GM13976 (cell line): ENCODE data around the gene AP2A2.

Experiments
- DNase-seq: peaks from one replicate; pipeline ENCODE4 v3.0.0; 2012; ENCODE audit warnings: low spot score
- in situ Hi-C: fragments of 300-500 bp; cut with MboI; formaldehyde crosslinking; loops from one replicate; pipeline ENCODE4 v1.12.0; 2022; ENCODE audit warnings: low sequenced_read_pairs, mixed read lengths, inconsistent platforms; ENCODE audit not compliant: unreplicated experiment
- TF ChIP-seq, protein P1 (sequence below): IDR thresholded peaks from 2 replicates; pipeline ENCODE4 v1.5.1; 2012; ENCODE audit warnings: borderline replicate concordance, mild to moderate bottlenecking; ENCODE audit not compliant: insufficient read depth; ENCODE audit errors: extremely low read depth, missing control alignments, control extremely low read depth

AP2A2 gene

DNA sequence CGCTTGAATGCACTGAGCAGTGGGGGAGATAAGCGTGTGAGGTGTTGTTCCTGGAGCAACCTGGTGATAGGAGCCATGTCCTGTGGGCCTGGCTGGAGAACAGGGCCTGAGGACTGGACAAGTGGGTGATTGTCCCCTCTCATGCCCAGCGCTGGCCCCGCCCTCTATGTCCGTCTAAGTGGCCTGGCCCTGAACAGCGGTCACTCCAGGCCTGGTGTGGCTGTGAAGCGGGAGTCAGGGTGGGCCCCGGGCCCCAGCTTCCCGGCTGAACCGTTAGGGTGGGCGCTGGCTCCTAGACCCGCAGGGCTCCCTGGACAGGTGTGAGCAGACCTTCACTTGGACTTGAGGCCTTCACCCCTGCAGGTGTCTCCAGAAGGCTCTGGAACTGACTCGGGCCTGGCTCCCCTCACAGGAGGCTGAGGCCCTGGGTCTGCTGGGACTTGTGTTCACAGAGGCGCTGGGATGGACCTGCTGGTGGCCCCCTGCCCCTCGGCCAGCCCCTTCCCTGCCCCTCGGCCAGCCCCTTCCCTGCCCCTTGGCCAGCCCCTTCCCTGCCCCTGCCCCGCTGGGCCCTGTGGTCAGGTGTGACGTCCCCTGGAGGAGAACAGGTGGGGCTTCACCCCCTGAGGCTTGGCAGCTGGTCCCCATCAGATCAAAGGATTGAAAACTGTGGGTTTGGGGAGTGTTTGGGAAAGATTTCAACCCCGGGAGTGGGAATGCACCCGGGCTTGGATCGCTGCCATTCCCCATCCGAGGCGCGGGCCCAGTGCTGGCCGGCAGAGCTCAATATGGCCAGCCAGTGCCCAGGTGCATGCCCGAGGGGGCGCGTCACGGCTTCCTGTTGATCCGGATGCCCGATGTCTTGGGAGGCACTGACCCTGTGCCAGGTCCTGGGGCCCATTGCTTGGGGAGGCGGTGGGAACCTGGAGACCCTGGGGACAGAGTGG lies 114.1 kb downstream of the AP2A2 start:
- no peak for DNase-seq
- TF ChIP-seq, protein P1, sequence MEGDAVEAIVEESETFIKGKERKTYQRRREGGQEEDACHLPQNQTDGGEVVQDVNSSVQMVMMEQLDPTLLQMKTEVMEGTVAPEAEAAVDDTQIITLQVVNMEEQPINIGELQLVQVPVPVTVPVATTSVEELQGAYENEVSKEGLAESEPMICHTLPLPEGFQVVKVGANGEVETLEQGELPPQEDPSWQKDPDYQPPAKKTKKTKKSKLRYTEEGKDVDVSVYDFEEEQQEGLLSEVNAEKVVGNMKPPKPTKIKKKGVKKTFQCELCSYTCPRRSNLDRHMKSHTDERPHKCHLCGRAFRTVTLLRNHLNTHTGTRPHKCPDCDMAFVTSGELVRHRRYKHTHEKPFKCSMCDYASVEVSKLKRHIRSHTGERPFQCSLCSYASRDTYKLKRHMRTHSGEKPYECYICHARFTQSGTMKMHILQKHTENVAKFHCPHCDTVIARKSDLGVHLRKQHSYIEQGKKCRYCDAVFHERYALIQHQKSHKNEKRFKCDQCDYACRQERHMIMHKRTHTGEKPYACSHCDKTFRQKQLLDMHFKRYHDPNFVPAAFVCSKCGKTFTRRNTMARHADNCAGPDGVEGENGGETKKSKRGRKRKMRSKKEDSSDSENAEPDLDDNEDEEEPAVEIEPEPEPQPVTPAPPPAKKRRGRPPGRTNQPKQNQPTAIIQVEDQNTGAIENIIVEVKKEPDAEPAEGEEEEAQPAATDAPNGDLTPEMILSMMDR = no peak
- in situ Hi-C loops = loop anchor here (25.0 kb wide), 1 partner anchor 98 kb away; no protein-coding TSS in a partner anchor

GRCh38 chr11:1040428-1041148 lies 114.9 kb downstream of the AP2A2 start:
- TF ChIP-seq, protein P1 = no peak
- no peak for DNase-seq
- in situ Hi-C loops = loop anchor here (25.0 kb wide), 1 partner anchor 97 kb away; no protein-coding TSS in a partner anchor

- in situ Hi-C loops = loop anchor here (25.0 kb wide), 1 partner anchor 96 kb away; no protein-coding TSS in a partner anchor
- DNase-seq = no peak
- TF ChIP-seq, protein P1 = no peak
Measured at GRCh38 chr11:1041149-1041467, 115.4 kb downstream of the AP2A2 start.

- TF ChIP-seq, protein P1 = no peak
- in situ Hi-C loops = loop anchor here (25.0 kb wide), 1 partner anchor 96 kb away; no protein-coding TSS in a partner anchor
- no peak for DNase-seq
Measured at GRCh38 chr11:1041471-1041870, 115.8 kb downstream of the AP2A2 start.

- TF ChIP-seq, protein P1 = no peak
- DNase-seq = no peak
- in situ Hi-C loops = loop anchor here (25.0 kb wide), 1 partner anchor 95 kb away; no protein-coding TSS in a partner anchor
Measured at GRCh38 chr11:1041936-1042608, 116.4 kb downstream of the AP2A2 start.
